GM21786 (cell line): ENCODE results near the gene PWP1.
A peak's percentile ranks its signal among the peaks of the same experiment; 100 is the strongest.

ENCODE experiments used
- ATAC-seq: cut with Tn5 transposase; IDR thresholded peaks from one replicate; pipeline ENCODE4 v1.9.1; 2021; ENCODE audit not compliant: unreplicated experiment

The PWP1 gene

DNA sequence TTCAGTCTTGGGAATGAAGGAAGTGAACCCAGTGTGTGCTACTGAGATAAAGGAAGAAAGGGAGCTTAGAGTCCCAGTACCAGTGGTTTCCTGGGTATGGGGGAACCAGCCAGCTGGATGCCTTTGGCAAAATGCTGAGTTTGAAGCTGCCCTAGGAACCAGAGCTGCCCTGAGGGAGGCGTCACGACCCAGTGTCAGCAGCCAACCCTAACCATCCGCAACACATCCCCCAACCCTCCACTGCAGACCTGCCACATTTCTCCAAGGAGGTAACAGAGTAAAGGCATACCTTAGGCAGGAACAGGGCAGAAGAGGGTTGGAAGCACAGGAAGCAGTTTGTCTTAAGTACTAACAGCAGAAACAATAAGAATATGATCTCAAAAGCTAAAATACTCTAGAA lies 46.8 kb downstream of the PWP1 start:
- no peak for ATAC-seq

DNA sequence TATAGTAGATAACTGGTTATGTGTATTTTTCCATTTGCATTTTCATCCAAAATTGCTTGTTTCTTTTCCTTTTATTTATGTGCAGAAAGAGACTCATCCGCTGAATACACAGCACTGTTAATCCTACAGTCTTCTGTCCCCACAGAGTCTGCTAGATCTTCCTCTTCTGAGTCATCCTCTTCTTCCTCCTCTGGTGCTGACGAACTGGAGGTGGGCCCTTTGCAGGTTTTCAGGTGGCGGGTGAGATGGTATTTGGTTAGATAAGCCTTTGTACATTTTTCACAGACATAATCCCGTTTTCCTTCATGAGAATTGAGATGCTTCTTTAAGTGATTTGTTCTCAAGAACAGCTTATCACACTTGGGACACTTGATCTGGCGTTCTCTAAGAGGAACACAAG lies 48.5 kb downstream of the PWP1 start:
- ATAC-seq = no peak

DNA sequence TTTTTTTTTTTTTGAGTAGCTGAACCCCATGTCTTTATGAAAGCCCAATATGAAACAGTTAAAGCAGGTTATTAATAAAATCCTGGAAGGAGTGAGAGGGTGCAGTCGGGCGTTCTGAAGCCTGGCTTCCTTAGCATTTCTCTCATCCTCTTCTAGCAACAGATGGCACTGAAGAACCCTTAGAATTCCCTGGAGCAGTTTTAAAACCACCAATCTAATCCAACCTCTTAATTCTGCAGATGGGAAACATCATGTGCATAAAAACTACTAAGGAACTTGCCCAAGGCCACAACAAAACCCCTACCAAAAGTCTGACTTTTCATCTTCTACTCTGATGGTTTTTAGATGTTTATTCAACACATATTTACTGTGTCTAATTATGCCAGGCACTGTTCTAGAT lies 50.2 kb downstream of the PWP1 start:
- ATAC-seq = no peak

DNA sequence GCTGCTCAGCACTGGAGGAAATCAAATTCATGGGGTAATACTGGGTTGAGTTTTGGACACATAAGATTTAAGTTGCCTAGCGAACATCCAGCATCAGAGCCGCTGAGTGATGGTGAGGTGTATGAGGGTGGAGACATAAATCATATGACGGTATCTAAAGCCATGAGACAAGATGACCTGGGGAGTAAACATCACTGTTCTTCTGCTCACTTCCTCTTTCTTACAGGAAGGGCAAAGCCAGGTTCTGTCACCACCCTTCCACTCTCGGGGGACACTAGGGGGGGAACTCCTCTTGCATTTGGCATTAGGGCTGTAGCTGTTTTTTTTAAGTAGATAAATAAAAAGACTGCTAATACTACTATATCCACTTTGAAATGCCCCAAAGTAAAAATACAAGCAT lies 51.3 kb downstream of the PWP1 start:
- ATAC-seq = peak; percentile 99

DNA sequence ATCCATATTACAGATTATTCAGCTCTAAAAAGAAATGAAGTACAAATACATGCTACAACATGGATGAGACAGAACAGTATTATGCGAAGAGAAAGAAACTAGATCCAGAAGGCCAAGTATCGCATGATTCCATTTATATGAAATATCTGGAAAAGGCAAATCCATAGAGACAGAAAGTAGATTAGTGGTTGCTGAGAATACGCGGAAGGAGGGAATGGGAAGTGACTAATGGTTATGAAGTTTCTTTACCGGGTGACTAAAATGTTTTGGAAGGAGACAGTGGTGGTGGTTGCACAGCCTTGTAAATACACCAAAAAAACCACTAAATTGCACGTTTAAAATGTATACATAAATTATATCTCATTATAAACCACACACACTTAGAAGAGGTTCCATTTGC lies 62.9 kb downstream of the PWP1 start:
- ATAC-seq = no peak

DNA sequence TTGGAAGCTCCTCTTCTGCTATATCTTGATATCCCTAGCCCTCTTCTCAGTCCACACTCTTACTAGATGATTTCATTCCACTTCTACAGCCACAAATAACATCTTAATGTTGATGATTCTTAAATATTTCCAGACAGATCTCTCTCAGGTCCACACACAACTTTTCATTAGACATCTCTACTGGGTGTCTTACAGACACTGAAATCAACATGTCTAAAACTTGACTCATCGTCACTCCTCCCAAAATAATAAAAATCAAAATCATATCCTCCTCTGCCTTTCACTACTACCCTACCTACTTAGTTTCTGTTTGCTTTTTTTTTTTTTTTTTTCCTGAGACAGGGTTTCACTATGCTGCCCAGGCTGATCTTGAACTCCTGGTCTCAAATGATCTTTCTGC lies 63.5 kb downstream of the PWP1 start:
- ATAC-seq = no peak

DNA sequence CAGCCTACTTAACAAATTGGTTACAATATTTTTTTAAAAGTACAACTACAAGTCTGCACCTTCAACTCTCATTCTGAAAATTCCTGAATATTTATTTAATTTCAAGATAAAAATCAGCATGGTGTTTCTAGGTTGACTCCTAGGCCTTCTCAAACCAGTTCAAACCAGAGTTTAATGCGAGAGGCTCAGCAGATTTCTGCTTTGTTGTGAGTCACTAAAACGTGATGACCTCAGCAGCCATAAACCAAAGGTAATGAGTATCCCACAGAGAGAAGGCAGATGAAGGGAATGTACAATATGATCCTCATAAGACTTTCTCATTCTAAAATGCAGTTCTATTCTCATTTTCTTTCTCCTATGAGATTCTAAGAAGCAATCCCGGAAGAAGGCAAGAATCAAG lies 73.8 kb downstream of the PWP1 start:
- ATAC-seq = no peak

DNA sequence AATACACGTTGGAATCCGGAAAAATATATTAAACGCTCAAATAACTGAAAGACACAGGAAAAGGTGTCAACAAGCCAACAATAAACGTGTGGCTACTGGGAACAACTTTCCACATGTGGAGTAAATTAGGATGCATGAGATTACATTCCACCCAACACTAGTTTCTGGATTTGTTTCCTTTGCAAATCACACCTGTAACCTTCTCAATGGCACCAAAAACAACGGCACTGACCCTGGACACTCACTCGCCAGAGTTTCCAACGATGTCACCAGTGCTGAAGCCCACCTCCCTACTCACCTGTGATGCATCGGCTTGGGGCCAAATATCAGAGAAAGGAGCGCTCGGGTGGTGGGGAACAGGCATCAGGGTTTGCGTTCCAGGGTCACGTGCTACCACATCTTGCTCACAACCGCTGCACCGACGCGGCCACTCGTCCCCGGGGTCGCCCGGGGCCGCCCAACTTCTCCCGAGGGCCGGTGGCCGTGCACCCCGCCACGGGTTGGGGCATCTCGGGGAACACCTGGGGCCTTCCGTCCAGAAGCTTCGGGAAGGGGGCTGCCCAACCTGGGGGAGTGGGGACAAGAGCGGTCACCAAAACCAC lies 74.7 kb downstream of the PWP1 start:
- ATAC-seq = peak; percentile 19

DNA sequence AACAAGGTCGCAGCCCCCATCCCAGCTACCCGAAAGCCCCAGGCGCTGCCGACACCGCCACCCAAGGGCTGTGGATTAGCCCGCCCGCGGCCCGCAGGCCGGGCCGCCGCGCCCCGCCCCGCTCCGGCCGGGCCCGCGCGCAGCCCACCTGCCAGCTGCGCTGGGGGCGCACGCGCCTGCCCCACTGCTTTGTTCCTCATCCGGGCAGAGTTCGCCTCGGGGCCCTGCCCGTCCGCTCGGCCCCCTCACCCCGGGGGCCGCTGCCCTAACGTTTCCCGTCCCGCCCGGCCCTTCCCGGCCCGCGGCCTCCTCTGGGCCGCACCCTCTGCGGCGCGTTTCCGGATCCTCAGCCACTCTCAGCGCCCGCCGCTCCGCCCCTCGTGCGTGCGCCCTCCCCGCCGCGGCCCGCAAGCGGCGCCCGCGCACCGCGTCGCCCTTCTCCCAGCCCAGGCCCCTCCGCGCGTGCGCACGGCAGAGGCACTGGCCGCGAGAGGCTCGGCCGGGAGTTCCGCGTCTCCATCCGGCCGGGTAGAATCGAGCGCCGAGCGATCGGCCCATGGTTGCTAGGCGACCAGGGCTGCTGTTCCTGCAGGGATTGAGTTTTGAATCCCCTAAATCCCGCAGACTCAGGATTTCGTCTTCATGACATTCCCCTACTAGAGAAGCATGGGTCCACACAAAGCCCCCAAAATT lies 75.4 kb downstream of the PWP1 start, which contains the start of gene PRDM4:
Gene PRDM4, minus strand, starts transcription at position 329 of the 693 bp plus-strand sequence. CDS start 622 bp downstream, outside the sequence.
- ATAC-seq = peak; percentile 95

DNA sequence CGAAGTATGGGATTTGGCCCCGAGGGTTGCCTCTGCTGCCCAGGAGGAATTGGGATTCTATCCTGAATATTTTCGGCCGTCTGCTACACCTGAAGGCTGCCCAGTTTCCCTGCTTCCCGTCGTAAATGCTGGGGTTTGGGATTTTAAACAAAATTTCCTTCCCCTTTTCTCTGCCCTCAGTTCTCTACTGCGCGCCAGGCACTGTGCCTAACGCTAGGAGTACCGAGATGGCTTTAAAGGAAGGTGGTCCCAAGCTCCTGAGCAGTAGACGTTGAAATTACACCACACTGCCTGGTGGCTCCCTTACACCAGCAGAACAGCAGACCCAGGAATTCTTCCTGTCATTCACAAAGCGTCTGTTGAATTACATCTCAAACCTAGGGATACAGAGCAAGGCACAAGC lies 75.9 kb downstream of the PWP1 start:
- no peak for ATAC-seq
